Measurements from ENCODE around the gene GRK3. TPM values are rescaled to one million over a fixed set of nuclear protein-coding genes. Genes with fewer than 3 reads are reported as not detected.
"Not testable (repeated sequence)": the region's sequence is repeated elsewhere in the genome, so short reads cannot be mapped to it uniquely, and the experiment has no call there.

The GRK3 gene
- polyA plus RNA-seq, 12 donors, result 5.7 to 16.8 (median 8.5) TPM; not detected in 1

DNA sequence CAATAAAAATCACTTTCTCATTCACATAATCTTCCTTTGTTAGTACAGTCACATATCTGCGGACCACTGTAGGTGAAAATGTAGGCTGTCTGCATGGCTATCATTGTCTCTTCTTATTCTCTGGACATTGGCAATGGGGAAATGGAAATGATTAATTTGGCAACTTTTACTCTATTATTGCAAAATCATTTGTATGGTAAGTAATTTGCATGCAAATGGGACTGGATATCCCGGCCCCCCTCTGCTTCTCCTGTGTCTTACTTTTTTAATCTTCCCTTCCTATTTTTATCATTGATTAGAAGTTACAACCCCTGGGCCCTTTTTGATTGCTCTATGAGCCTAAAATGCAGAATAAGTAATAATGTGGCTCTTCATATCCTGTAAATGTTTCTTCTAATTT, 6.0 kb downstream of the GRK3 start:
- DNase-seq, result no peak

DNA sequence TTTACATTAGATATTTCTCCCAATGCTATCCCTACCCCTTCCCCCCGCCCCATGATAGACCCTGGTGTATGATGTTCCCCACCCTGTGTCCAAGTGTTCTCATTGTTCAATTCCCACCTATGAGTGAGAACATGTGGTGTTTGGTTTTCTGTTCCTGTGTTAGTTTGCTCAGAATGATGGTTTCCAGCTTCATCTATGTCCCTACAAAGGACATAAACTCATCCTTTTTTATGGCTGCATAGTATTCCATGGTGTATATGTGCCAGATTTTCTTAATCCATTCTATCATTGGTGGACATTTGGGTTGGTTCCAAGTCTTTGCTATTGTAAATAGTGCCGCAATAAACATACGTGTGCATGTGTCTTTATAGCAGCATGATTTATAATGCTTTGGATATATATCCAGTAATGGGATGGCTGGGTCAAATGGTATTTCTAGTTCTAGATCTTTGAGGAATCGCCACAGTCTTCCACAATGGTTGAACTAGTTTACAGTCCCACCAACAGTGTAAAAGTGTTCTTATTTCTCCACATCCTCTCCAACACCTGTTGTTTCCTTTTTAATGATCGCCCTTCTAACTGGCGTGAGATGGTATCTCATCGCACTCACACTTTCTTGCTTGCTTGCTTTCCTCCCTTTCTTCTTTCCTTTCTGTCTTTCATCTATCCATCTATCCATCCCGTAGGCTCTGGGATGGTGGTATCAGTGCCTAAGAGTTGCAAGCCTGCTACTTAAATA, 7.7 kb downstream of the GRK3 start:
- DNase-seq, result not testable (repeated sequence)

DNA sequence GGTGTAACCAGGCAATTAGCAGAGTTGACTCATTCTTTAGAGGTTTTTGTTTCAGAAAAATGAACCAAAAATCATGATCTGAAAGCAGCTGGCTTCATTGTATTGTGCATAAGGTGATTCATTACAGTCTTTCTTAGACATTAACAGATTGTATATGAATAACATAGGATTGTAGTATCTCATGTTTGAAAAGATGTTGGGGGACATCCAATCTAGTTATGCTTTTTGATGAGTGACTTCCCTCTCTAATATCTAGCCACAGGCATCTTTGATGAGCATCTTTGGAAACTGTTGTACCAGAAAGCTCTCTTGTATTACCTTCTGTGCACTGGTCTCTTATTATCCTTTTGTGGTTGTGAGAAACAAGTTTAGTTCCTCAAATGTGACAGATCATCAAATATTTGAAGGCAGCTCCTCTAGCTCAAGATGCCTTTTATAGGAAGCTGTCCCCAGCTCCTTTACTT, 8.3 kb downstream of the GRK3 start:
- no peak for DNase-seq

DNA sequence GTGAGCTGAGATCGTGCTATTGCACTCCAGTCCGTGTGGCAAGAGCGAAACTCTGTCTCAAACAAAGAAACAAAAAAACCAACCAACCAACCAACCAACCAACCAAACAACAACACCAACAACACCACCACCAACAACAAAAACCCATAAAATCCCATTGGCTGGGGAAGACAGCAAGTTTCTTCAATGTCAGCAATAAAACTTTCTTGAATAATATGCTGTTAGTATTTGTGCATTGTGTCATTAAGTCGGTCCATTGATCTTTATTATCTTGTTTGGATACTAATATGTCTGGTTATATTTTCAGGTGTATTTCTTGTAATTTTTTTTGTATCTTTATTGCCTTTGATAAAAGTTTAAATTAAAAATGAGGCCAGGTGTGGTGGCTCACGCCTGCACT, 9.4 kb downstream of the GRK3 start:
- DNase-seq, result no peak

DNA sequence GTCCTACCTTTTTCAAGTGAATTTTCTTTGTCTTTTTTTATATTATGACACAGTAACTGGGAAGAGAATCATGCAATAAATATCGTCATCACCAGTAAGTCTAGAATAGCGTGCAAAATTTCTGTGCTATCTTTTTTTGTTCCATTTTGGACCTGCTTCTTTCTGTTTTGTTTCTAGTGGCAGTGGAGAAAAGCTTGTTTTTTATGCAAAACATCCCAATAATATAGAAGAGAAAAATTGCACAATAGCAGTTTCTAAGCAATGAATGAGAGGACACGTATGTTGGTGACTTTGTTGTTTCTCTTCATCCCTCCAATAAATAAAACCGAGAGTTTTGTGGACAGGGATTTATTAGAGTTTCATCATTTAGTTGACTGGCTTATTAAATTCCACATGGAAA, 10.3 kb downstream of the GRK3 start:
- DNase-seq, result no peak

DNA sequence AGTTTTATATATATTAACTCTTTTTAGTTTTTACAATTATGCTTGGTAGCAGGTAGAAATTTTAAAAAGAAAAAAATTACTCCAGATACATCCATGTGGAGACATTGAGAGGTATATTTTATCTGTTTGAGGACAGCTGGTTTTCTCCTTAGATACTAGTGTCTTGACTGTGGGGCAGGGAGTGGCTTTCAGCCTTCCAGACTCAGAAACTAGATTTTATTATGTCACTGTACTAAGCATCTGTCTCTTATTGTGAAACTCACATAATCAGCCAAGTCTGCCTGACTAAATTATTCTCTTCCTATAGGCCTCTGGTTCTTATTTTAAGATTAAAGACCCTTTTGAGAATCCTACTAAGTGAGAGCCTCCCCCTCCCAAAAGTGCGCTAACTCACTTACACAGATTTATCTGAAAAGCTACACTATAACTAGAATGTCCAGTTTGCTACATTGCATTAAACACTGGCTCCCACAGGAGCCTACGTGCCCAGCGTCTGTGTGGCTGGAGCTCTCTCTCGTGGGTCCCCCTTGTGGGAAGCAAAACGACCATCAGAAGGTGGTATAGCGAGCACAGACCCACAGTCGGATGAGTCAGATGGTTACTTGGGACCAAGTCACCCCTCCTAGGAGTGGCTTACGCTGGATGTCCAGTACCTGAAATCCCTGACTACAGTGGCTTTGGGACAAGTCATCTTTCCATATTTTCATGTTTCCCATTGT, 11.4 kb downstream of the GRK3 start:
- DNase-seq, result not testable (repeated sequence)

DNA sequence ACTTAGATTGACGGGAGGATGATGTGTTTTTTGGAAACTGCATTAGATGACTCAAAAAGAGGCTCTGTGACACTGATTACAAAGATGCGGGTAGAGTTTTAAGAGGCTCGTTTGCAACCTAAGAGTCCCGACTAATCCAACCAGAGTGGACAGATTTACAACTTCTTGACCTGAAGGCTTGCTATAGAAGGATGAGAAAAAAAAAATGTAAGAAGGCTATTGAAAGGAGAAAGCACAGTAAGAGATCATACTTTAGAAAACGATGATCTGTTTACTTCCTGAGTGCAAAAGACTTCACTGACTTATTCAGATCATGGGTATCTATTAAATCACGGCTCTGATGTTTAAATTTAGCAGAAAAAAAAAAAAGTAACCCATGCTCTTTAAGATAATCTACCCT, 17.0 kb downstream of the GRK3 start:
- DNase-seq, result not testable (repeated sequence)

DNA sequence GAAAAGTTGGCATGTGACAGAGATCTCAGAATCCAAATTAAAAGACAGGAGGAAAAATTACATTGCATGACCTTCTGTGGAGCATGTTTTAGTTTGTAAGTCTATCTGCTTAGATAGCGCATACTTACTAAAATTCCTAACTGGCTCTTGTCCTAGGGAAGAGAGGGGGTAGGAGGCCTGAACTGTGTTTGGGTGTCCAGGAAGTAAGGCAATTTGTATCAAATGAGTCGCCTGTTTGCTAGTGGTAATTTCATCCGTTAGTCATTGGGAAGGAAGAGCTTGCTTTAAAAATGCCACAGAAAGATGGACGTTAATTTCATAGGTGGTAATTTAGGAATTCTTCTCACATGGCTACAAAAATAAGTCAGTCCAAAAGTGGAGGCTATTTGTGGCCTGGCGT, 18.5 kb downstream of the GRK3 start:
- no peak for DNase-seq

DNA sequence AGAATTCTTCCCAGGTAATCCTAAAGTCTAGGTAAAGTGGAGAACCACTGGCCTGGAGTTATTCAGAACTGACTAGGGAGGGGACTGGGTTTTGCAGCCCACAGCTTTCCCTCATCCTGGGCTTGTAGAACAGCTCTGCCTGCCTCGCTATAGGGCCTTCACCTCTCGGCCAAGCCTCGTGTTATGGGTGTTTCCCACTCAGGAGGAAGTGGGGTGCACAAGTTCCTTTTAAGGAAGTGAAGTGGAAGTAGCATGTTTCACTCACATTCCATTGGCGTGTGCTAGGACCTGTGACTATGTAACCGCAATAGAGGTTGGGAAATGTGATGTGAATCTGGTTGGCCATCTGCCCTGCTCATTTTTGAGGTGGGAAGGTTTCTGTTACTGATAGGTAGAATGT, 20.5 kb downstream of the GRK3 start:
- not testable (repeated sequence) for DNase-seq

DNA sequence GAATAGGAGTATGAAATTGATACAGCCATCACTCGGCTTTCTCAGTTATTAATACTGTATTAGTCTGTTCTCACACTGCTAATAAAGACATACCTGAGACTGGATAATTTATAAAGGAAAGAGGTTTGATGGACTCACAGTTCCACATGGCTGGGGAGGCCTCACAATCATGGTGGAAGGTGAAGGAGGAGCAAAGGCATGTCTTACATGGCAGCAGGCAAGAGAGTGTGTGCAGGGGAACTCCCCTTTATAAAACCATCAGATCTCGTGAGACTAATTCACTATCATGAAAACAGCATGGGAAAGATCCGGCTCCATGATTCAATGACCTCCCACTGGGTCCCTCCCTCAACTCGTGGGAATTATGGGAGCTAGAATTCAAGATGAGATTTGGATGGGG, 25.2 kb downstream of the GRK3 start:
- DNase-seq, result not testable (repeated sequence)

DNA sequence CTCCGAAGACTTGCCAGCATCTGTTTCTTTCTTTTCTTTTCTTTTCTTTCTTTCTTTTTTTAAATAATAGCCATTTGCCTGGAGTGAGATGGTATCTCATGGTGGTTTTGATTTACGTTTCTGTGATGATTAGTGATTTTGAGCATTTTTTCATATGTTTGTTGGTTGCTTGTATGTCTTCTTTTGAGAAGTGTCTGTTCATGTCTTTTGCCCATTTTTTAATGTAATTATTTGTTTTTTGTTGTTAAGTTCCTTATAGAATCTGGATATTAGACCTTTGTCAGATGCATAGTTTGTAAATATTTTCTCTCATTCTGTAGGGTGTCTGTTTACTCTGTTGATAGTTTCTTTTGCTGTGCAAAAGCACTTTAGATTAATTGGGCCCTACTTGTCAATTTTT, 28.8 kb downstream of the GRK3 start:
- DNase-seq, result not testable (repeated sequence)

DNA sequence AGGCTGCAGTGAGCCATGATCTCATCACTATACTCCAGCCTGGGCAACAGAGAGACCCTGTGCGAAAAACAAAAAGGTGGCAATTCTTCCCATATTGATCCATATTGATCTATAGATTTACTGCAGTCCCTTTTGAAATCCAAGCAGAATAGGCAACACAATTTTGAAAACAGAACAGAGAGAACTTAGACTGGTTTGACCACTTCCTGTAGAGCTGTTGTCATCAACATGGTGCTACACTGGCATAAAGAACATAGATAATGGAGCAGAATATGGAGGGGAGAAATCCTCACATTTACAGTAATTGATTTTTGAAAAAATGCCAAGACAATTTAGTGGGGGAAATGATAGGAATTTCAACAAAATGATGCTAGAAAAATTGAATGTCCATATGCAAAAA, 34.1 kb downstream of the GRK3 start:
- no peak for DNase-seq

DNA sequence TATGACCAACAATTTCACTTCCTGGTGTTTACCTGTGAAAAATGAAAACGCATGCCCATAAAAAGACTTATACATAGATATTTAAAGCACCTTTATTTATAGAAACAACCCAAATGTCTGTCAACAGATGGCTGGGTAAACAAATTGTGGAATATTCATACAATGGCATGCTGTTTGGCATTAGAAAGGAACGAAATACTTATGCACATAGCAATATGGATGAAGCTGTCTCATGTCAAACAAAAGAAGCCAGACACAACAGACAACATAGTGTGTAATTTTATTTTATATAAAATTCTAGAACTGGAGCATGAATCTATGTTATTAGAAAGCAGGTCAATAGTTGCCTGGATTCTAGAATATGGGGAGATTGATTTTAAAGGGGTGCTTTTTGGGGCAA, 38.0 kb downstream of the GRK3 start:
- no peak for DNase-seq

DNA sequence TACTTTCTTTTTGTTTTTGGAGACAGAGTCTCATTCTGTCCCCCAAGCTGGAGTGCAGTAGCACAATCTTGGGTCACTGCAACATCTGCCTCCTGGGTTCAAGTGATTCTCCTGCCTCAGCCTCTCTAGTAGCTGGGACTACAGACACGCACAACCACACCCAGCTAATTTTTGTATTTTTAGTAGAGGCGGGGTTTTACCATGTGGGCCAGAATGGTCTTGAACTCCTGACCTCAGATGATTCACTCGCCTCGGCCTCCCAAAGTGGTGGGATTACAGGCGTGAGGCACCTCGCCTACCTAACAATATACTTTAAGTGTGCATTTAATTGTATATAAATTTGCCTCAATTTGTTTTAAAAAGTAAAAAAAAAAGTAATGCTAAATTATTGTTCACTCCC, 38.4 kb downstream of the GRK3 start:
- DNase-seq, result no peak

DNA sequence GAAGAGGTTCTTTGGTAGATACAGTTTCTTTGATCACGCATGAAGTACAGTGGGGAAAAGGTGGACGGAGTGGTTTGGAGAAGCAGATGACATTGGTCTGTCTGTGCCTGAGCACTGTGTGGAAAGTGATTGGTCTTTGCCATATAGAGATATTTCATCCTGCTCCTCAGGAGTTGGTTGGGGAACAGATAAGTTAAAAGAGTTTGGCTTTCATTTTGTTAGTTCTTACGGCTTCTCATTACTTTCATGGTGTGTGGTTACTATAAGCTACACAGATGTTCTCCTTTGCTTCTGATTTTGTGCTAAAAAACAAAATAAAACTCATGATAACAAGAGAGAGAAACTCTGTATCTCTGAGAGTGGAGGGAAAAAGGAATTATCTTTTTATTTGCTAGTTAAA, 40.7 kb downstream of the GRK3 start:
- DNase-seq, result not testable (repeated sequence)

DNA sequence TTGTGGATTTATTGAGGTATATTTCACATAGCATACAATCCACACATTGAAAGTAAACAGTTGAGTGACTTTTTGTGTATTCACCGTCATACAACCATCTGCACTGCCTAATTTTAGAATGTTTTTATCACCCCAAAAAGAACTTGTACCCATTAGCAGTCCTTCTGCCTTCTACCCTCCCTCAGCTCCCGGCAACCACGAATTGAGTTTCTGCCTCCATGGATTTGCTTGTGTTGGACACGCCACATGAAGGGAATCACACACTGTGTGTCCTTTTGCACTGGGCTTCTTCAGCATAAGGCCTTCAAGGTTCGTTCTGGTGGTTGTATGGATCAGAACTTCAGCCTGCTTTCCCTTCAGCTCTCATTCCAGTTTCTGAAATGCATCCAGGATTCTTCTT, 41.1 kb downstream of the GRK3 start:
- not testable (repeated sequence) for DNase-seq

DNA sequence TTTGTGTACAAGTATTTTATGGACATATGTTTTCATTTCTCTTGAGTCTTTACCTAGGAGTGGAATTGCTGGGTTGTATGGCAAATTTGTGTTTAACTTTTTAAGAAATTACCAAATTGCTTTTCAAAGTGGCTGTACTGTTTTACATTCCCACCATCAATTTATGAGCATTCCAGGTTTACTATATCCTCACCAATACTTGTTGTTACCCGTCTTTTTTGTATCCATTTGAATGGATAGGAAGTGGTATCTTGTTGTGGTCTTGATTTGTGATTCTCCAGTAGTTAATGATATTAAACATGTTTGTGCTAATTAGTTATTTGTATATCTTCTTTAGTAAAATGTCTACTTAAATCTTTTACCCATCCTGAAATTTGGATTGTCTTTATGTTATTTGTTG, 46.8 kb downstream of the GRK3 start:
- not testable (repeated sequence) for DNase-seq

DNA sequence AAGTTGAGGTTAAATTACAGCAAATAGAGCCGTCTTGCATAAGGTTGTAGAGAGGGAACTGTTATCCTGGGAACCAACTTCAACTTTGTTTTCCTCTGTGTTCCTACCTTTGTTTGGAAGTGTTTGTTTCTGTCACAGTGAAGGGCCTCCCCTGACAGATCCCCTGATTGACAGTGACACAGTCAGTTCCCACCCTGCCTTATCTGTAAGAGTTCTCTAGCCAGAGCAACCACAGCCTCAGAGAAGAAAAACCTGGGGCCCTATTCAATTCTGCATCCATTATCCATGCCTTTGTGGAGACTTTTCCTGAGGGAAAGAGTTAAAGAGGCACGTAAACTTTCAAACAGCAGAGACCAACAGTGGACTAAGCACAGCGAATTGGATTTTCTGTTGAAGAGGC, 48.7 kb downstream of the GRK3 start:
- not testable (repeated sequence) for DNase-seq

DNA sequence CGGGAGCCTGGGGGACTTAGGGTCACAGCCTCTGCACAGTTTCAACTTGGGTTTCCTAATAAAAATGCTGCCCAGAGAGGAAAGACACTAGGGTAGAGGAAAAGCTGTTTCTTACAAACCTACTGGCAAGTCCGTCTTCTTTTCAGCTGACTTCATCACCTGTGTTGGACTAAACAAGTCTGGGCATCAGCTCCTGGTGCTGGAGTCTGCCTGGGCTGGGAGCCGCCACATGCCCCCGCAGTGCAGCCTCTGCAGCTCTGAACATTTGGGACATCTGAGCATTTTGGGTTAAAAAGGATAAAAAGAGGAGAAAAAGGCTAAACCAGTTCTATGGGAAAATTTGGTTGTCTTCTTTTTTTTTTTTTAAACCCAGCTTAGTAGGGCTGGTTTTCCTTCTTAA, 49.1 kb downstream of the GRK3 start:
- not testable (repeated sequence) for DNase-seq

DNA sequence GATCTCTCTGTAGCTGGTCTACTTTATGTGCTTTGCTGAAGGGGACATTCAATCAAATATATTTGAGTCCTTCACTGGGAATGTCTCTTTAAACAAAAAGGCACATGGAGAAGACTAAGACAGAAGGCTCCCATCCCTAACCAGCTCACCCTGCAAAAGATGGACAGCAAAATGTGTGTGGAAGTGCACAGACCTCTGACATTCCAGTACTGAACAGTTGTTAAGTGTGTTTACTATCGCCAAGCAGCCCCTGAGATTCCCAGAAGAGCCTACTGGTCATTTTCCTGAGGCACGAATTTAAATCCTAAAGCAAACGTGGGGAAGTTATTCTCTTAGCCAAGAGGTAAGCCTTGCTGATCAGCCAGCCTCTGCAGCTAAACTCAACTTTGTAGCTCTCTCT, 50.3 kb downstream of the GRK3 start:
- not testable (repeated sequence) for DNase-seq

DNA sequence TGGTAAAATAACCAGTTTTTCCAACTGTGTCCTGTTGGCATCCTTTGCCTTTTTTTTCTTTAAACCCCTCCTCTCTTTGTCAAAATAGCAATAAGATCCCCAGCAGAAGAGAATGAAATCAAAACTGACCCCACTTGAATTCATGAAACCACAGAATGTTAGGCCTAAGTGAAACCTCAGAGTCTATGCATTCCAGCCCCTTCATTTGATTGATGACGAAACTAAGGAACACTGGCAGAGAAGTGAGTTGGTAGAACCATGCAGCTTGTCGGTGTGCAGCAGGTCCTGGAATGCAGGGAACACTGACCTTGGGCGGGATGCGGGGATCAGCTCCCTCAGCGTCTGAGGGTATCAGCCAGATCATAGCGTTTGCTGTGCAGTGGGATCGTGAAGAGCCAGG, 57.5 kb downstream of the GRK3 start:
- DNase-seq, result no peak

DNA sequence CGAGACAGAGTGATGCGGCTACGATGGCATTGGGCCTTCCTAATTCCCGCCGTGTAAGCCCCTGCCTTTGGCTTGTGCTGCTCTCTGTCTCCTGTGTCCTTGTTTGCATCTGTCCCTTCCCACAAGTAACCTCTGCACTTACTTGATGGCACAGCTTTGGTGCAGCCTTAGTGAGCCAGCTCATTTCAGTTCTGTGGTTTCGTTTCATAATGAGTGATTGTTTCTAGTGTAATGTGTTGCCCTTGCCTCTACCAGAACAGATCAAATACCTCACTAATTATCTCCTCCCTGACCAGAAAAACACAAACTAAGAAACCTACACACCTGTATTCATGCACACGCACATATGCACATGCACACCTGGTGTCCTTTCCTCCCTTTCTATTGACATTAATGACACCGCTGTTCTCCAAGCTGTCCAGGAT, 58.8 kb downstream of the GRK3 start:
- DNase-seq, result no peak

DNA sequence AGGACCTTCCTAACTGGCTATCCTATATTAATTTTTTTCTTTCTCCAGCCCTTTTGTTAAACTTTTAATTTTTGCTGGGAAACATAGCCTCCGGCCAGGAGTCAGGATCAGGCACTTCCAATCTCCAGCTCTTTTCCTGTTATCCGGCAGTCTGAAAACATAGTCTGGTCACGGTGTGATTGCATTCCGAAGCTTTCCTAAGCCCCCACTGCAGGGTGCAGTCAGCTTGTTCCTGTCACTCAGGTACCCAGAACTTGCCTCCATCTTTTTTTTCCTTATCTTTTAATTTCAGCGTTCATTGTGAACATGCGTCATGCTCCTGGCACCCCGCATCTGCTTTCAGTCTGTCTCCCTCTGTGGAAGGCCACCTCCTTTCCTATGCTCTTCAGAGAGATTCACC, 59.4 kb downstream of the GRK3 start:
- DNase-seq, result no peak

Data from muscle of arm (tissue), 12 donors.